G401 (cell line): ENCODE measurements around the gene GSG1L. TPM values are rescaled to one million over a fixed set of nuclear protein-coding genes. Genes with fewer than 3 reads are reported as not detected.
A peak's percentile ranks its signal among the peaks of the same experiment; 100 is the strongest.
"Not testable (repeated sequence)": the region's sequence is repeated elsewhere in the genome, so short reads cannot be mapped to it uniquely, and the experiment has no call there.

Experiments used
- DNase-seq: peaks from one replicate; pipeline ENCODE4 v3.0.0-alpha.2; 2015; ENCODE audit warnings: low spot score
- in situ Hi-C: cut with HindIII; loops from 2 replicates; pipeline ENCODE4 v1.10.0; 2016; ENCODE audit warnings: low sequenced_read_pairs, mixed read lengths
- total RNA-seq: library from RNA; depleted of rRNA; stranded (reverse); fragments of >200 nt; shearing (Covaris generic); gene quantifications from 2 replicates; pipeline ENCODE4 v1.2.3, GENCODE V29; 2014

GSG1L gene
- total RNA-seq, 1 experiment from 2014 or later, result not detected

GRCh38 chr16:28000314-28001169 is 63.0 kb downstream of the GSG1L start:
- no peak for DNase-seq
- in situ Hi-C loops, result no loop called here

DNA sequence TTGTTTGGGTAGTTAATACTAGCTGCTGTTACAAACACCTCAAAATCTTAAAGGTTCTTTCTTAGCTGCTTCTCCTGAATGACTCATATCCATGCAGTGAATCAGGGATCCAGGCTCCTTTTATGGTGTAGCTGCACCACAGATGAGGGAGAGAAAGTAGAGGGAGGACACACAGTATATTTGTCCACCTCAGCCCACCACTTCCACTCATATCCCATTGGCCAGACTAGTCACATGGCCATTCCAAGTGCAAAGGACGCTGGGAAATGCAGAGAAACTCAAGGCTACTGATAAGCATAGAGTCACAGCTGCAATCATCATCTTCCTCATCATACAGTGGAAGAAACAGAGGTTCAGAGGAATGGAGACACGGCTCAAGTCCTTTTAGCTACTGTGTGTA is 63.8 kb downstream of the GSG1L start:
- in situ Hi-C loops, result no loop called here
- DNase-seq, result no peak

GRCh38 chr16:27995378-27995777 is 68.1 kb downstream of the GSG1L start:
- no peak for DNase-seq
- in situ Hi-C loops, result no loop called here

DNA sequence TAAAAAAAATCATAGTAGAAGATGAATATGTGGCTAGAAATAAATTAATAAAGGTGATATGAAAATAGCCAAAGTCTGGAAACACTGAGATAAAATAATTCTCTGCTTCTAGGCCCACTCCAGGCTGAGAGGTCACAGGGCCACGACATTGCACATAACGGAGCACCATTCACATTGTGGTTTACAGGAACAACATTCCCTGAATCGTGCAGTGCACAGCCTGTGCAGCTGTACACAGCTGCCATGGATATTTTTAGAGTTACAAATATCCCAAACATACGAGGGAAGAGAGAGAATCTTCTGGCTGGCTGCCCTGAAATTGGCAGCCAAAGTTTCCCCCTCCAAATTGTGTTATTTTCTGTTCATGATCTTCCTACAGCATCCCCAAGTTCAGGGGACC is 68.8 kb downstream of the GSG1L start:
- no peak for DNase-seq

GRCh38 chr16:27993587-27993986 is 69.9 kb downstream of the GSG1L start:
- no peak for DNase-seq
- in situ Hi-C loops, result no loop called here

More for the DNA sequence above, 68.8 kb downstream of the GSG1L start:
- in situ Hi-C loops, result no loop called here

DNA sequence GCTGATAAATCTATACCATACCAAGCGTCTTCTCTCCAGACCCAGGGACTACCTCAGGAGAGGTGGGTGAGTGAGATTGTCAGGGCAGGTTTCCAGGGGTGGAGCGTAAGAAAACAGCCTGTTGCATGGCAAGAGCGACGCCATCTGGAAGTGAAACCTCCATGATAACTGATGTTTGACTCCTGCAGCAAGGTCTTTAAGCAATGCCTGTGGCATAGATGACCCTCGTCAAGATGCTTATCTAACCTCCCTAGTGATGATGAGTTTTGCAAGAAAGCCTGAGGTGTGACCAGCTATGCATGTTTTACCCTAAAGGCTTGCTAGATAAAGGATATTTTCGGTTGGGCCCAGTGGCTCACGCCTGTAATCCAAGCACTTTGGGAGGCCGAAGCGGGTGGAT is 71.6 kb downstream of the GSG1L start:
- in situ Hi-C loops, result no loop called here
- no peak for DNase-seq

DNA sequence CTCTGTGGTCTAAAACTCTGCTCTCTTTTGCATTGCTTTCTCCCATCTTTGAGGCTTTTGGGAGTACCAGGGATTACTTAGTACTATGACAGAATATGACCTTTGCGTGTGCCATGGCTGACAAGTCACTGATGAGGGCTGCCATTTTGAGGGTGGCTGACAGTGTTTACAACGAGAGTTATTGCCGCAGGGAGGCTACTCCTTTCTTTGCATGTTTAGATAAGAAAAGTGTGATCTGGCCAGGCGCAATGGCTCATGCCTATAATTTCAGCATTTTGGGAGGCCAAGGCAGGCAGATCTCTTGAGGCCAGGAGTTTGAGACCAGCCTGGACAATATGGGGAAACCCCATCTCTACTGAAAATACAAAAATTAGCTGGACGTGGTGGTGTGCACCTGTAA is 77.5 kb downstream of the GSG1L start:
- in situ Hi-C loops, result no loop called here
- DNase-seq, result no peak

GRCh38 chr16:27984121-27984520 is 79.4 kb downstream of the GSG1L start:
- DNase-seq, result no peak
- in situ Hi-C loops, result no loop called here

DNA sequence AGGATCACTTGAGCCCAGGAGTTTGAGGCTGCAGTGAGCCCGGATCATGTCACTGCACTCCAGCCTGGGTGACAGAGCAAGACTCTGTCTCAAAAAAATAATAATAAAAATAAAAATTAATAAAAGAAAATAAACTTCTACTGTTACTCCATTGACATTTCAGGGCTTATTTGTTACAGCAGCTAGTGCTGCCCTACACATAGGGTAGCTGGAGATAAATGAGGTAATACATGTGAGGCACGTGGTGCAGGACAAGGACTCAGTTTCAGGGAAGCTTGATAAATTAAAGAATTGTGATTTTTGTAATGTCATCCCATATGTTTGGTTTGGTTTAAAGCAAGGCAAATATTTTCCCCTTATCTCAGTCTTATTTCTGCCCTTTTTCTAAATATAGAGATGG is 80.3 kb downstream of the GSG1L start:
- in situ Hi-C loops, result no loop called here
- no peak for DNase-seq

DNA sequence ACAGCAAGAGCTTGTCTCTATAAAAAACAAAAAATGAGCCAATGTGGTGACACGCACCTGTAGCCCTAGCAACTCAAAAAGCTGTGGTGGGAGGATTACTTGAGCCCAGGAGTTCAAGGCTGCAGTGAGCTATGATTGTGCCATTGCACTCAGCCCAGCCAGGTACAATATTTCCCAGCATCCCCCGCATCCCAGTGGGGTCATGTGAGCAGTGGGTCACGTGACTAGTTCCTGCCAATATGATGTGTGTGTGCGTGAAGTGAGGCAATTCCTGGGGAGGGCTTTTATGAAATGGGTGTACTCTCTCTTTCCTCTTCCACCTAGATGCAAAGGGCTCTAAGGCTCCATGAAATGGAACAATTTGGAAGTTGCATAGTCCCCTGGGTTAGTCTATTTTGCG is 81.3 kb downstream of the GSG1L start:
- no peak for DNase-seq
- in situ Hi-C loops, result no loop called here

- peak; percentile 98 for DNase-seq
- in situ Hi-C loops, result no loop called here
Observed at GRCh38 chr16:27980919-27981700, 82.4 kb downstream of the GSG1L start.

GRCh38 chr16:27980076-27980775 is 83.3 kb downstream of the GSG1L start:
- in situ Hi-C loops, result no loop called here
- DNase-seq, result peak; percentile 91

- DNase-seq, in situ Hi-C loops: not testable (repeated sequence)
Observed at GRCh38 chr16:27979668-27980067, 83.8 kb downstream of the GSG1L start.

DNA sequence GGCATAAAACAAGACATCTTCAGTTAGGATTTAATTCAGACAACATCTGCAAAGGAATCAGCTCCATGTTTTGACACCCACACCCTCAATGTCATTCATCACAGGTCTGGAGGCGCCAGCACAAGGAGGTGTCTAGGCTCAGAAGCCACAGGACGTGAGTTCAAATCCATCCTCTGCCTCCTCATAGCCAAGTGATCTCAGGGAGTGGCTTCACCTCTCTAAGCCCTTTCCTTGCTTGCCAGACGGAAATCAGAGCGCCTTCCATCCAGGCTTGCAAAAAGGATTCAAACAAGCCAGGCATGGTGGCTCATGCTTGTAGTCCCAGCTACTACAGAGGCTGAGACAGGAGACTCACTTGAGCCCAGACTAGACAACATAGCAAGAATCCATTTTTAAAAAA is 84.6 kb downstream of the GSG1L start:
- in situ Hi-C loops, result no loop called here
- no peak for DNase-seq

- in situ Hi-C loops, result no loop called here
- no peak for DNase-seq
Observed at GRCh38 chr16:27977966-27978365, 85.5 kb downstream of the GSG1L start.

- no peak for DNase-seq
- in situ Hi-C loops, result no loop called here
Observed at GRCh38 chr16:27976990-27977389, 86.5 kb downstream of the GSG1L start.

- no peak for DNase-seq
- in situ Hi-C loops, result no loop called here
Observed at GRCh38 chr16:27974896-27975540, 88.5 kb downstream of the GSG1L start.

DNA sequence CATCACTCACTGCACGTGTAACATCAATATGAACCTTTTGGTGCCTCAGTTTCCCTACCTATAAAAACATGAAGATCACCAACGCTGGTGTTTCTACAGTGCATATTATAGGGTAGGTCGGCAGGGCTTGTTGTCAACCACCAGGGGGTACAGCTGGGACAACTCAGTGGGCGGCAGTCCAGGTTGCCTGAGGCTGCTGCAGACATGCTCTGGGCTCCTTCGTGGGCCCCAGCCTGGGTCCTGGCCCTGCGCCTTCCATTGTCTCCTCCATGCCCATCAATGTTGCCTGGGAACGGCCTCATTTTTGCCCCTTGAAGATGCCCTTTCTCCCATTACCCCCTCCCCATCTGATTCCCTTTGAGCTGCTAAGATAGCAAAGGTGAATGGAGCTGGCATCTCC is 89.8 kb downstream of the GSG1L start:
- no peak for DNase-seq
- in situ Hi-C loops, result no loop called here

DNA sequence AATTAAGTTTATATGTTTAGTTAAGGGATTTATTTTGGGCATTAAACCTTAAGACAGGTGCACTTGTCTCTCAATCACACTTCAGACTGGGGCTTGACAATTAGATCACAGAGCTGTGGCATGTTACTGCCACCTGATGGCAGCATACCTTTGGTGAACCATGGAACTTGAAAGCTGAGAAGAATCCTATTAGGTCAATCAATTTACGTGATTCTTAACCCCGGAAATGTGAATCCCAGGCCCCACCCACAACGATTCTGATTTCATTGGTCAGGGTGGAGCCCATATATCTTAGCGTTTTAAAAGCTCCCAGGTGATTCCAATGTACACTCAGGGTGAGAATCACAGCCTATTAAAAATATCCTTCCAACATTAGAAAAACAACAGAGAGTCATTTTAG is 91.0 kb downstream of the GSG1L start:
- peak; percentile 58 for DNase-seq
- in situ Hi-C loops, result no loop called here
